ENCODE data around the gene IL17F. TPM values are rescaled to one million over a fixed set of nuclear protein-coding genes. Genes with fewer than 3 reads are reported as not detected.

The IL17F gene
- total RNA-seq, 1 donor from 2014 or later, result not detected

DNA sequence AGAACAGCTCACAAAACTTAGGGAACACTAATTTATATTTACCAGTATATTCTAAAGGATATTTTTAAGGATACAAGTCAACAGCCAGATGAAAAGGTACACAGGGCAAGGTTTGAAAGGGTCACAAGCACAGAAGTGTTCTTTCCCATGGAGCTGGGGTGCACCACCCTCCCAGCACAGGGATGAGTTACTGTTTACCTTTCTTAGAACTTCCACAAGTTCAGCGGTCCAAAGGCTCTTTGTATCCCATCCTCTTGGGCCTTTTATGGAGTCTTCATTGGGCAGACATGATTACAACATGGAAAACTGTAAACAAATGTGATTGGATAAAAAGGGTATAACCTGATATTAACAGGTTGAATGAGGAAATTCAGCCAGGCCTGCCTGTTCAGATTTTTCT lies 1.1 kb upstream of the IL17F start:
- Mint-ChIP-seq H3K27ac (ENCODE audit: unreplicated experiment) (no peak overlapping the region), H3K4me3 (ENCODE audit: unreplicated experiment) (no peak overlapping the region), H3K9me3 (ENCODE audit: unreplicated experiment) (no peaks in the 10 kb centered on the region), H3K36me3 (ENCODE audit: low read depth, unreplicated experiment) (no peaks in the 10 kb centered on the region), H3K4me1 (ENCODE audit: low read depth, unreplicated experiment) (no peaks in the 10 kb centered on the region), H3K27me3 (ENCODE audit: low read depth, unreplicated experiment) (peaks cover 17% of the 10 kb centered on the region)
- H3K9me3 ChIP-seq (ENCODE audit: insufficient read depth, low read depth, low read length), result no peaks in the 10 kb centered on the region
- H3K4me2 ChIP-seq (ENCODE audit: low read length), result no peak overlapping the region
- H3K4me1 ChIP-seq (ENCODE audit: insufficient read depth, low read length), result no peaks in the 10 kb centered on the region
- no peak overlapping the region for H3K27ac ChIP-seq (ENCODE audit: low read depth, low read length)
- DNase-seq (ENCODE audit: low read depth), result no peak
- FAIRE-seq, result no peak
- no peak for TF ChIP-seq EZH2 (IDR thresholded peaks at IDR 0.05; ENCODE audit: insufficient read depth, low read length)
- TF ChIP-seq CTCF (IDR thresholded peaks at IDR 0.05; ENCODE audit: insufficient read depth, low read depth, low read length), result no peak
- no peaks in the 10 kb centered on the region for H3K36me3 ChIP-seq (ENCODE audit: insufficient read depth, low read length)
- H3K79me2 ChIP-seq (ENCODE audit: insufficient read depth, low read length), result no peaks in the 10 kb centered on the region
- H3K4me3 ChIP-seq (ENCODE audit: insufficient read depth, low read depth, low read length), result no peak overlapping the region
- H3K9ac ChIP-seq (ENCODE audit: low read length), result no peak overlapping the region
- H4K20me1 ChIP-seq (ENCODE audit: insufficient read depth, low read length), result no peaks in the 10 kb centered on the region
- no peak overlapping the region for H2AFZ ChIP-seq (ENCODE audit: low read depth, low read length)
- peaks cover 10% of the 10 kb centered on the region for H3K27me3 ChIP-seq (ENCODE audit: insufficient read depth, low read length)

GRCh38 chr6:52243282-52243893 lies 912 bp downstream of the IL17F start:
- TF ChIP-seq CTCF (IDR thresholded peaks at IDR 0.05; ENCODE audit: insufficient read depth, low read depth, low read length) (no peak), EZH2 (IDR thresholded peaks at IDR 0.05; ENCODE audit: insufficient read depth, low read length) (no peak)
- Histone ChIP-seq H3K4me2 (ENCODE audit: low read length) (no peak overlapping the region), H3K9me3 (ENCODE audit: insufficient read depth, low read depth, low read length) (no peaks in the 10 kb centered on the region), H3K27me3 (ENCODE audit: insufficient read depth, low read length) (peaks cover 6% of the 10 kb centered on the region), H3K4me3 (ENCODE audit: insufficient read depth, low read depth, low read length) (no peak overlapping the region), H4K20me1 (ENCODE audit: insufficient read depth, low read length) (no peaks in the 10 kb centered on the region), H3K79me2 (ENCODE audit: insufficient read depth, low read length) (no peaks in the 10 kb centered on the region), H3K9ac (ENCODE audit: low read length) (no peak overlapping the region), H3K27ac (ENCODE audit: low read depth, low read length) (no peak overlapping the region), H3K36me3 (ENCODE audit: insufficient read depth, low read length) (no peaks in the 10 kb centered on the region), H2AFZ (ENCODE audit: low read depth, low read length) (no peak overlapping the region), H3K4me1 (ENCODE audit: insufficient read depth, low read length) (no peaks in the 10 kb centered on the region)
- no peaks in the 10 kb centered on the region for H3K36me3 Mint-ChIP-seq (ENCODE audit: low read depth, unreplicated experiment)
- peaks cover 11% of the 10 kb centered on the region for H3K27me3 Mint-ChIP-seq (ENCODE audit: low read depth, unreplicated experiment)
- no peak overlapping the region for H3K4me3 Mint-ChIP-seq (ENCODE audit: unreplicated experiment)
- FAIRE-seq, result no peak
- H3K9me3 Mint-ChIP-seq (ENCODE audit: unreplicated experiment), result no peaks in the 10 kb centered on the region
- no peak for DNase-seq (ENCODE audit: low read depth)
- H3K27ac Mint-ChIP-seq (ENCODE audit: unreplicated experiment), result no peak overlapping the region
- no peaks in the 10 kb centered on the region for H3K4me1 Mint-ChIP-seq (ENCODE audit: low read depth, unreplicated experiment)

DNA sequence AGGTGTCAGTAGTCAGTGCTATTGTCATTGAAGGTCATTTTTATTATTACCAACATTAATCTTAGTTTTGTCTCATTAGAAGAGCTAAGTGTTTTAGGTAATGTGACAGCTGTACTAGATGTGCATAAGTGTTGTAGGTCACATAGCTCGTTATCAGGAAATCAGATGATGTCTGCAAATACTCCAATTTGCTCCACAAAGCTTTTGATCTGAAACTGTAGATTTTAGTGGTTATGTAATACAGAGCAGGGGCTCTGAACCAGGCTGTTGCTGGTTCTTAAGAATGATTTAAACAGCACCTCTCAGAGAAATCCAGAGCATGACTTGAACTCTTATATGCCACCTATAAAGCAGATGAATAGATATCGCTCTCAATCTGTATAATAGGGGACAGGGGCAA lies 2.5 kb downstream of the IL17F start:
- Histone ChIP-seq H3K79me2 (ENCODE audit: insufficient read depth, low read length) (no peaks in the 10 kb centered on the region), H3K27ac (ENCODE audit: low read depth, low read length) (no peak overlapping the region), H3K27me3 (ENCODE audit: insufficient read depth, low read length) (peaks cover 7% of the 10 kb centered on the region), H3K9ac (ENCODE audit: low read length) (no peak overlapping the region), H3K36me3 (ENCODE audit: insufficient read depth, low read length) (no peaks in the 10 kb centered on the region), H3K4me1 (ENCODE audit: insufficient read depth, low read length) (no peaks in the 10 kb centered on the region), H2AFZ (ENCODE audit: low read depth, low read length) (no peak overlapping the region), H3K4me2 (ENCODE audit: low read length) (no peak overlapping the region), H3K4me3 (ENCODE audit: insufficient read depth, low read depth, low read length) (no peak overlapping the region), H4K20me1 (ENCODE audit: insufficient read depth, low read length) (no peaks in the 10 kb centered on the region), H3K9me3 (ENCODE audit: insufficient read depth, low read depth, low read length) (no peaks in the 10 kb centered on the region)
- no peaks in the 10 kb centered on the region for H3K4me1 Mint-ChIP-seq (ENCODE audit: low read depth, unreplicated experiment)
- no peak overlapping the region for H3K27ac Mint-ChIP-seq (ENCODE audit: unreplicated experiment)
- TF ChIP-seq CTCF (IDR thresholded peaks at IDR 0.05; ENCODE audit: insufficient read depth, low read depth, low read length), result no peak
- no peak for TF ChIP-seq EZH2 (IDR thresholded peaks at IDR 0.05; ENCODE audit: insufficient read depth, low read length)
- peaks cover 11% of the 10 kb centered on the region for H3K27me3 Mint-ChIP-seq (ENCODE audit: low read depth, unreplicated experiment)
- H3K4me3 Mint-ChIP-seq (ENCODE audit: unreplicated experiment), result no peak overlapping the region
- no peaks in the 10 kb centered on the region for H3K9me3 Mint-ChIP-seq (ENCODE audit: unreplicated experiment)
- DNase-seq (ENCODE audit: low read depth), result no peak
- FAIRE-seq, result no peak
- H3K36me3 Mint-ChIP-seq (ENCODE audit: low read depth, unreplicated experiment), result no peaks in the 10 kb centered on the region

Measured in astrocyte (in vitro differentiated cells and primary cell).